NK-92 treated with Interleukin-12 subunit alpha and Interleukin-12 subunit beta, amount 100 ng/mL, for 24 hours (cell line): ENCODE data around the gene SYTL3.
"Not testable (repeated sequence)": the region's sequence is repeated elsewhere in the genome, so short reads cannot be mapped to it uniquely, and the experiment has no call there.

Experiments
- DNase-seq: peaks from one replicate; lab custom pipeline; 2025; lab: John Stamatoyannopoulos, UW

Gene SYTL3, protein sequence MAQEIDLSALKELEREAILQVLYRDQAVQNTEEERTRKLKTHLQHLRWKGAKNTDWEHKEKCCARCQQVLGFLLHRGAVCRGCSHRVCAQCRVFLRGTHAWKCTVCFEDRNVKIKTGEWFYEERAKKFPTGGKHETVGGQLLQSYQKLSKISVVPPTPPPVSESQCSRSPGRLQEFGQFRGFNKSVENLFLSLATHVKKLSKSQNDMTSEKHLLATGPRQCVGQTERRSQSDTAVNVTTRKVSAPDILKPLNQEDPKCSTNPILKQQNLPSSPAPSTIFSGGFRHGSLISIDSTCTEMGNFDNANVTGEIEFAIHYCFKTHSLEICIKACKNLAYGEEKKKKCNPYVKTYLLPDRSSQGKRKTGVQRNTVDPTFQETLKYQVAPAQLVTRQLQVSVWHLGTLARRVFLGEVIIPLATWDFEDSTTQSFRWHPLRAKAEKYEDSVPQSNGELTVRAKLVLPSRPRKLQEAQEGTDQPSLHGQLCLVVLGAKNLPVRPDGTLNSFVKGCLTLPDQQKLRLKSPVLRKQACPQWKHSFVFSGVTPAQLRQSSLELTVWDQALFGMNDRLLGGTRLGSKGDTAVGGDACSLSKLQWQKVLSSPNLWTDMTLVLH

DNA sequence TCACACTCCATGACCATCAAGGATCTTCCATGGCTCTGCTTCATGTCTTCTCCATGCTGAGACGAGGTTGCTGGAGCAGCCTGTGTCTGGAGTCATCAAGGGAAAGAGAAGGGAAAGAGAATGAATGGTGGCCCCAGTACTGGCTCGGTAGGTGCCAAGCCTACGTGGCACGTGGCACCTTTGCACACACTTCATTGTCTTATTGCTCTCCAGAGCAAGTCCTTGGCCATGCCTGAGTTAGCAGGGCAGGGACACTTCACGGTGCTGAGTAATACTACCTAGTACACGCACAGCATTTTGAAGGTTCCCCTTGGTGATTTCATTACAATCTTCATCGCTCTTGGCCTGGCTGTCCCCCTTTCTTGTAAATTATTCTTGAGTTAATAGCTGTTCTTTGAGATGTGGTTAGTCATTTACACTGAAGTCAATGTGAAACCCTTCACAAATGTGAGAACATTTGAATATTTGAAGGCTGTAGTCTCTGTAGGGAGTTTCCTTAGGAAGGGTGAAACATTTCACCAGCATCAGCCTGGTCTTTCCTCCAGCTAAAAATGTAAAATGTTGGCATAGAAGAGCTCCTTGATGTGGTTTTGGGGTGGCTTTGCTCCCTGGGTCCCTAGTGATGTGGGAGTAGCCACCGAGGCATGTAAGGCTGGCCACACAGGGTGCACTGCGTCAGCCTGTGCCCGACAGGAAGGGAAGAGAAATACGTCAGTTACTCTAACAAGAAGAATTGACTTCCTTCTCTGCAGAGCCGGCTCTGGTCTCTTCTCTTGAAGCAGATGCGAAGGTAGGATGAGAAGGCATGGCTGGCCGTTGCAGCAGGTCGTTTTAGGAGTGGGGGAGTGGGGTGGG, at the start of gene SYTL3:
Gene SYTL3 (plus strand): TSS at position 766 of the 855 bp plus-strand sequence. CDS start 13,215 bp downstream, outside the sequence.
- DNase-seq, result peak; percentile 62

DNA sequence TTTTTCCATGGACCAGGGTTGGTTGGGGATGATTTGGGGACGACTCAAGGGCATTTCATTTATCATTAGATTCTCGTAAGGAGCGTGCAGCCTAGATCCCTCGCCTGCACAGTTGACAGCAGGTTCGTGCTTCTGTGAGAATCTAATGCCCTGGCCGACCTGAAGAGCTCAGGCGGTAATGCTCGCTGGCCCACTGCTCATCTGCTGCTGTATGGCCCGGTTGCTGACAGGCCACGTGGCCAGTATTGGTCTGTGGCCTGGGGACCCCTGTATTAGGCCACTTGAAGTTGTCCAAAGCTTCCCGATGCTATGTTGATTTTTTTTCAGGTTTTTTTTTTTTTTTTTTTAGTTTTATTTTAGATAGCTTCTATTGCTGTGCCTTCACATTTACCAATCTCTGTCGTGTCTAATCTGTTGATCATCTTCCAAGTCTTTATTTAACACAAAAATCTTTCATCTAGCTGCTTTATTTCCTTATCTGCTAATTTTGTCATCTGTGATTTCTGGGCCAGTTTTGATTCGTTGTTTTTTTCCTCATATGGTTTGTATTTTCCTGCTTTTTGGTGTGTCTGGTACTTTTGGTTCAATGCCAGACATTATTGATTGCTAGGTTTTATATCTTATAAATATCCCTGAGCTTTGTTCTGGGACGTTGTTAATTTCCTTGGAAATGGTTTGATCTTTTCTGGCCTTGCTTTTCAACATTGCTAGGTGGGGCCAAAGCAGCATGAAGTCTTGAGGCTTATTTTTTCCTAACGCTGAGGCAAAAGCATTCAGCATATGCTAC, 46.4 kb upstream of the SYTL3 start:
- DNase-seq, result no peak

DNA sequence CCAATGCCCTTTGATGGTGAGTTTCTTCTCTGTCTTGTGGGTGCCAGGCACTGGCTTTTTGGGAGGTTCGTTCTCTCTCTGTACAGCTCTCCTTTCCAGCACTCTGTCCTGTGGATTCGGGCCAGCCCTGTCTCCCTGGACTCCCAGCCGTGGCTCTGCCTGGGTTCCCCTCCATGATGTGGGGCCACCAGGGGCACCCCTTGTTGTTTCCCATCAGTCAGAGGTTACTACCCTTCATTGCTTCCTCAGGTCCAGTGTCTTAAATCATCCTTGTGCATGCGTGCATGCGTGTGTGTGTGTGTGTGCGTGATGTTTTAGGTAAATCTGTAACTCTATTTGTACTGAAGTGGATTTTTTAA, 45.8 kb upstream of the SYTL3 start:
- no peak for DNase-seq

DNA sequence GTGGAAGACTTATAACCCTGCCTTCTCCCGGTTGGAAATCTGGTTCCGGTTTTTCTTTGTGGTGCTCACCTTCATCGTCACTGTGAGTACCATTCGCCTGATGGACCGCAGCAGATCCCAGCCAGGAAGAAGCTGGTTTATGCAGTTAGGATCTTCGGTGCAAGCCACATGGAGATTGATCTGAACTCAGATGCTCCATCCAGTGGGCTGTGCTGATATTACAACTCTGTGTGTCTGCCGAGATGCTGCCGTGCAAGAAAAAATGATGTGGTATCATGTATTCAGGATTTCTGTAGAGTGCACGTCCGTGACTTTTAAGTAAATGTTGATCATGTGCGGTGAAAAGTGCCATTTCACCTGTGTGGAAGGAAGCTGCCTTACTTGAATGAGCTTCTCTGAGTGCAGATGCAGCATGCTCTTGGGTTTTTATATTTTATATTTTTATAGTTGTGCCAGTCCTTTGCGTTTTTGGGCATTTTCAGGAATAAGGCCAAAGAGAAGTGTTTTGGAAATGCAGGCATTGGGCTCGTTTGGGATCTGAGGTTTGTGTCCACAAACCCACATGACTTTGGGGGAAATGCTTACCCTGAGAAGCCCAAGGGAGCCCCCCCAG, 44.5 kb upstream of the SYTL3 start:
- DNase-seq, result no peak

DNA sequence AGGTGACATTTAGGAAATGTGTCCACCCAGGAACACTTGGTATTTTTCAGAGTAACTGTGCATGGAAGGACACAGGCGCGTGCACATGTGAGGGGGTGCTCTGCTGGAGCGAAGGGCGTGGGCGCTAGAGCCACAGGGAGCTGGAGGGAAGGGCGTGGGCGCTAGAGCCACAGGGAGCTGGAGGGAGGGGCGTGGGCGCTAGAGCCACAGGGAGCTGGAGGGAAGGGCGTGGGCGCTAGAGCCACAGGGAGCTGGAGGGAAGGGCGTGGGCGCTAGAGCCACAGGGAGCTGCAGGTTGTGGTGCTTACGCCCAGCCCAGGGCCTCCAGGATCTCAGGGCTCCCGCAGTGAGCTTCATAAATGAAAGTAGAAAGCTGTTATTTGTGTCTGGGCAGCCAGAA, 43.8 kb upstream of the SYTL3 start:
- DNase-seq, result not testable (repeated sequence)

DNA sequence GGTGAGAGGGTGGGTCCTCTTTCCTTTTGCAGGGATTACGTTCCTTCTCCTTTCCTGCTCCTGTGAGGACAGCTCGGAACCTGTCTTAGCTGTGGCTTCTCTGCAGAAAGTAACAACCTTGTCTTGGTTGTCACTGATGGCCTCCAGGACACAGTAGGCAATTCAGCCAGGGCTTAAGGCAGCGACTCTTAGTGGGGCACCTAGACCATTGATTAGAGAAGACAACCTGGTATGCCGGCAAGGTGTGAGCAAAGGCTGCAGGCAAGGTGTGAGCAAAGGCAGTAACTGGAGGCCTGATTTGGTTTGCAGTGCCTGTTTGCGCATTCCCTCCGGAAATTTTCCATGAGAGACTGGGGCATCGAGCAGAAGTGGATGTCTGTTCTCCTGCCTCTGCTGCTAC, 42.9 kb upstream of the SYTL3 start:
- no peak for DNase-seq

DNA sequence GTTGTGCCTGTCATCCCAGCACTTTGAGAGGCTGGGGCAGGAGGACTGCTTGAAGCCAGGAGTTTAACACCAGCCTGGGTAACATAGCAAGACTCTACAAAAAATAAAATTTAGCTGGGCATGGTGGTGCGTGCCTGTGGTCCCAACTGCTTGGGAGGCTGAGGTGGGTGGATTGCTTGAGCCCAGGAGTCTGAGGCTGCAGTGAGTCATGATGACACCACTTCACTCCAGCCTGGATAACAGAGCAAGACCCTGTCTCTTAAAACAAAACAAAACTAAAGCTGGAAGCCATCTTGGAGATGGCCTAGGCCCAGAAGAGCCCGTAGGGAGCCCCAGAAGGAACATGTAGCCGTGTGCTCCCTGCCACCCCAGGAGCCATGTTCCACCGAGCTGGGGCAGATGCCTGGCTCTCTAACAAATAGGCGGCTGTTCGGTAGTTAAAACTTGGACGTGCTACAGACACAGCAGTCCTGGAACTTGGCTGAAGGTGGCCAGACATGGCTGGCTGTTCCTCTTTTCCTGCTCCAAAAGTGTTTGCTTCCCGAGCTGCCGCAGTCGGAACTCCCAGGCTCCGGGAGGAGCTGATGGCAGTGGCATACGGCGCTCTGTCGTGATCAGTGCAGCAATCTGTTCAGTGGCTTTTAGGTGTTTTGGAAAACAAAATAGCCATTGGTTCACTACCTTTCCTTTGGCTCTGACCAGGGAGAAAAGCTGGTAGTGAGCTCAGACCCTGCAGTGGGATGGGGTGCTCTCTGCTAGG, 42.3 kb upstream of the SYTL3 start:
- DNase-seq, result no peak

DNA sequence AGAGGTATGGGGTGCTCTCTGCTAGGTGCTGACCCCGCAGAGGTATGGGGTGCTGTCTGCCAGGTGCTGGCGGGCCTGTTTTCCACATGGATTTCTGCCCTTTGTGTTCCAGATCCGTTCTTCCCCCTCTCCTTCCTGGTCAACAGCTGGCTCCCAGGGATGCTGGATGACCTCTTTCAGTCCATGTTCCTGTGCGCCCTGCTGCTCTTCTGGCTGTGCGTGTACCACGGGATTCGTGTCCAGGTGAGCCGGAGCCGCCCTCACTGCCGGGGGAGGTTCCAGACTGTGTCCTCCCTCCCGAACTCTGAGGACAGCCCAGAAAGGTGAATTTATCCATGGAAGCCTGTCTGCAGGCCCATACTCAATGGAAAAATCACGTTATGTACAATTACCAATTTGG, 41.6 kb upstream of the SYTL3 start:
- no peak for DNase-seq

DNA sequence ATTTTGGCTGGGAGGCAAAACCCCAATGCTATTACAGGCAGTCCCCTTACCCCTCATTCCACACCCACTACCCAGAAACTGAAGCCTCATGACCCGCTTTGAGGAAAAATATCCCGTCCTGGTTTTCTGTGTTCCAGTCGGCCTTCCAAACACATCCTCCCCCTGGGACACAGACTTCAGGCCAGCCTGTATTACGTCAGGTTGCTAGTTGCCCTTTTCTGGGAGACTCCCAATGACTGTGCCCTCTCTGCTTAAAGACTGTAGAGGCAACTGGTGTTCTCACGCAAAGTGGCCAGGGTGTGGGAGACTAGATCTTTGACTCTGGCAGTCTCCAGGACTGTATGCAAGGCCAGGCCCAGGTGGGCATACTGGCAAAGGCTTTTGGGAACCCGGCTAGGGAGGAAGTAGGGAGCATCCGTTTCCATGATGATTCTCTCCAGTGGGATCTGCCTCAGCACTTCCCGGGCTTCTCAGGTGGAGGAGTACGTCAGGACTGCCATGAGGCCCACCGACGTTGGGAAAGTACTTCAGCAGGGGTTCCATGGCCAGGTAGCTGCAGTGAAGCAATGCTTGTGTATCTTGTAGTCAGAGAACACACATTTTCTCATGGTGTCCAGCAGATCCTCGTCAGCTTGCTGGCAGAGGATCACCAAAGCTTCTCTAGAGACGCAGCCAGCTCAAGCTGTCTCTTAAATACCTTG, 40.2 kb upstream of the SYTL3 start:
- DNase-seq, result no peak

DNA sequence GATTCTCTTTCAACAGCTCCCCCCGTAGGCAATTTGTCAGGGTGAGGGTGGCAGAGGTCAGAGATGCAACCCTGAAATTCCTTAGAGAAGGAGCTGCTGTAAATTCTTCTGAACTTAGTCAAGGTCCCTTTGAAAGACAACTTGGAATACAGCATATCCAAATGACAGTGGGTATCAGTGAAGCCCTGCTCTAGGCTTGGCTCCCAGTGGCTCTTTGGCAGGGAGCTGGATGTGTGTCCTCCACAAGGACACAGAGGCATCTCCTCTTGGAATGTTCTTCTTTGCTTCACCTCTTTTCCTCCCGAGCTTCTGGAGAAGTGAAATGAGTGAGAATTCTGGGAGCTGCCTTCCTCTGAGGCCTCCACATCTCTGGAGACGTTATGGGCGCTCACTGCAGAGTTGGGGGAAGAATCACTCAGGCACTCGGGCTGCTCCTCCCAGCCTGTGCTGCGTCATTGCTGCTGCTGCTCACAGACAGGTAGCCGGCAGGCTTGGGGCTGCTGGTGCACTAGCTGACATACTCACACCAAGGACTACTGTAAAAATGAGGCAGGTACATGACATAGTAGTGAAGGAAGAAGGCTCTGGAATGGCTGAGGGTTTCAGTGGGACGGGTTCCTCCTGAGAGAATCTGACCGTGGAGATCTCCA, 39.4 kb upstream of the SYTL3 start:
- no peak for DNase-seq

DNA sequence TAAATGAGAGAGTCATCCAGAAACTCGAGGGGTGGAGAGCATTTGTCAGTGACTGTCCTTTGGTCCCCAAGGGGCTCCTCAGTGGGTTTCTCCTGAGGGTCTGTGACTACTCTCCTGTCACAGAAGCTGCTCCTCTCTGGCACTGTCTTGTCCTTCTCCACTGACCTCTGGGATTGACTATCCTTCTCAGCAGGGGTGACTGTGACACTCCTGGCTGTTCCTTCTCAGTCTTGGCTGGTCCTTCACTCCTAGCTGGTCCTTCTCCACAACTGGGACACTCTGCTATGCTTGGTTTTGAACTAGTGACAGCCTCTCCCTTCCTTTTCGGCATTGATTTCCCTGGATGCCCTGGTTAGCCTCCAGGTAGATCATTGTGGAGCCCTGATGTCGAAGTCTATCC, 38.8 kb upstream of the SYTL3 start:
- DNase-seq, result no peak

DNA sequence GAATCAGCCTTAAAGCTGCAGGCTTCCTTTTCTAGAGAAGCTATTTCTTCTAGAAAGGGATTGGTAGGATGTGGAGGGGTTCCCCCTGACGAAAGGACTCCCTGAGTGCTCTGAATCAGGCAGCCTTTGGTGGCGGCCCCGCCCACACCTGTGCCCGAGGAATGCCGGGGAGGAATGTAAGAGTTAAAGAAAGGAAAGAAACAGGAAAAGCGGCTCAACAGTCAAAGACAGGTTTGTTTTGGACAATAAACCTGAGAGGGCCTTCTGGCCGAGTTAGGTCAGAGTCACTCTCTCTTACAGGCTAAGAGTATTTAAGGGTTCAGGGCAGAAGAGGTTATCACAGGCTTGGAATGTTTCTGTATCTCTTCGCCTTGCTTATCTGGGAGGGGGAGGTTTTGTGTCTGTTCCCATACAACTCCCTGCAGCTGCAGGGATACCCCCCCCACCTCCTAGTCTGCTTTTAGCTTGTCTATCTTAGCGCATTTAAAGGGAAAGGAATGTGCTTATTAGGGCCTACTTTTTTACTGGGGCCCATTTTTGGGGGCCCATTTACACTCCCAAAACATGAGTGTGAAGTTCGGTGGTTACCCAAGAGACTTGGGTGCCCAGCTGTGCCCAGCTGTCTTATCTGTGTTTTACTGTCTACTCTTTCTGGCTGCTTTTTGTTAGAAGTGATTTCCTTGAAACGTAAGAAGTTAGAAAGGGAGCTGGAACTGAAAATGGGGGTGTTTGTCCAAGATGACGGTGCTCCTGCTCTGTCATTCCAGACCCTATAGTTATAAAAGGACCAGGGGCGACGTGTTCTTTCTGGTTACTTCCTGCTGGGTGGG, 38.1 kb upstream of the SYTL3 start:
- DNase-seq, result no peak

DNA sequence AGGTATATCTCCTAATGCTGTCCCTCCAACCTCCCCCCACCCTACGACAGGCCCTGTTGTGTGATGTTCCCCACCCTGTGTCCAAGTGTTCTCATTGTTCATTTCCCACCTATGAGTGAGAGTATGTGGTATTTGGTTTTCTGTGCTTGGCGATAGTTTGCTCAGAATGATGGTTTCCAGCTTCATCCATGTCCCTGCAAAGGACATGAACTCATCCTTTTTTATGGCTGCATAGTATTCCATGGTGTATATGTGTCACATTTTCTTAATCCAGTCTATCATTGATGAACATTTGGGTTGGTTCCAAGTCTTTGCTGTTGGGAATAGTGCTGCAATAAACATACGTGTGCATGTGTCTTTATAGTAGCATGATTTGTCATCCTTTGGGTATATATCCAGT, 35.2 kb upstream of the SYTL3 start:
- not testable (repeated sequence) for DNase-seq

DNA sequence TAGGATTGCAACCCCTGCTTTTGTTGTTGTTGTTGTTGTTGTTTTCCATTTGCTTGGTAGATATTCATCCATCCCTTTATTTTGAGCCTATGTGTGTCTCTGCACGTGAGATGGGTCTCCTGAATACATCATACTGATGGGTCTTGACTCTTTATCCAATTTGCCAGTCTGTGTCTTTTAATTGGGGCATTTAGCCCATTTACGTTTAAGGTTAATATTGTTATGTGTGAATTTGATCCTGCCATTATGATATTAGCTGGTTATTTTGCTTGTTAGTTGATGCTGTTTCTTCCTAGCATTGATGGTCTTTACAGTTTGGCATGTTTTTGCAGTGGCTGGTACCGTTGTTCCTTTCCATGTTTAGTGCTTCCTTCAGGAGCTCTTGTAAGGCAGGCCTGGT, 31.6 kb upstream of the SYTL3 start:
- DNase-seq, result not testable (repeated sequence)

DNA sequence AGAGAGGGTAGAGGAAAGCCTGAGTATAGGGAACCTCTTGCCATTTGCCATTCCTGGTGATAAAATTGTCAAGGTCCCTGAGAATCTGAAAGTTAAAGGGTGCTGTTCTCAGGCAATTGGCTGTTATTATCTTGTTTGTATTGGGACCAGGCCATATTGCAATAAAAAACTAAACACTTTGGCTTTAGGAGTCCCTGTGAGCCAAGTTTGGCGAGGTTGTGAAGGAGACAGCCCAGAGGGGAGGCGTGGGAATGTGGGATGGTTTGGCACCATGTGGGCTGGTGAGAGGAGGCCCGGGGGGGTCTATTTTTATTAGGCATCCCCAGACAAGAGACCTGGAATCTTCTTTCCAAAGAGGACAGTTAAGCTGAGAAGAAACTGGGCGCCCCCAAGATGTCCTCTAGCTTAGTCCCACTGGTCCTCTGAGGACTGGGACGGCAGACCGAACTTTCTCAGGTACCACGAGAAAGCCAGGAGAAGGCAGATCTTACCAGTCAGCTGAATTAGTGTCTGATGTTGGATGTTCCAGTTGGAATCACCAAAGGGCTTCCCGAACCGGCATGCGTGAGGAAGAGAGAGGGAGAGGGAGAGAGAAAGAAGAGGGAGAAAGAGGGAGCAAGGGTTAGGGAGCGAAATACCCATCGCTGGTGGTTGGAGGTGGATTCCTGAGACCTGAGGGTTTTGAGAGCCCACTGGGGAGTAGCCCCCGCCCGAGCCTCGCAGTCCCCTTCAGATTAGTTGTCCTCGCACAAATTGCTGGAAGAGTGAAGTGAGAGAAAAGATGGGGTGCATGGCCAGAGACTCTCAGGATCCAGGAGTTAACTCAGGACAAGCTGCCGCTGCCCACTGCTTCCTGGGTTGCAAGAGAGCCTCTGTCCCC, 29.7 kb upstream of the SYTL3 start:
- no peak for DNase-seq

DNA sequence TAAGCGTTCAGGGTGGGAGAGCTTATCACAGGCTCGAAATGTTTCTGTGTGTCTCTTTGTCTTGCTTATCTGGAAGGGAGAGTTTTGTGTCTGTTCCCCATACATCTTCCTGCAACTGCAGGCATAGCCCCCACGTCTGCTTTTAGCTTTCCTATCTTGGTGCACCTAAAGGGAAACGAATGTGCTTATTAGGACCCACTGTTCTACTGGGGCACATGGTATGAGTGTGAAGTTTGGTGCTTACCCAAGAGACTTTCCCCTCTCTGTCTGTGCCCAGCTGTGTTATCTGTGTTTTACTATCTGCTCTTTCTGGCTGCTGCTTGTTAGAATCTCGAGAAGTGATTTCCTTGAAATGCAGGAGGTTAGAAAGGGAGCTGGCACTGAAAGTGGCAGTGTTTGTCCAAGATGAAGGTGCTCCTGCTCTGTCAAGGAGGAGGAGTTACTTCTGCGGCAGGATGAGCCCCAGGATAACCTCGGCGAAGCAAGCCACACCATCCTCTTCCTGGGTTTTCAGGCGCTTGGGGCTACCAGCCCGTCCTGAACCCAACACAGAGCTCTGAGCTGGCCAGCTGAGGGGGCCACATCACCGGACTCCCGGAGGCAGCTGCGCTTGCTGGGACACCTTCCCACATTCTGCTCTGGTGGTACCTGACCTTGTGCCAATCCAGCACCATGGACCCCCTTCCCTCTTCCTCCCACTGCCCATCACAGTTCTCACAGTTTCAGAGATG, 28.7 kb upstream of the SYTL3 start:
- DNase-seq, result no peak
